SK-N-SH (cell line): ENCODE measurements around the gene KNOP1. TPM values are rescaled to one million over a fixed set of nuclear protein-coding genes. Genes with fewer than 3 reads are reported as not detected.

Experiments used
- CTCF ChIA-PET: fragments of 300-600, 350-600 bp; formaldehyde crosslinking; extraction: SDS; loops from one replicate; lab custom pipeline; 2021; lab: Yijun Ruan, JAX
- POLR2A ChIA-PET: fragments of 350-600 bp; sonication (Branson Sonifier 250); formaldehyde crosslinking; extraction: SDS; loops from one replicate; lab custom pipeline; 2020; ENCODE audit warnings: antibody characterized with exemption, inconsistent platforms; lab: Yijun Ruan, JAX
- DNase-seq: peaks from one replicate; pipeline ENCODE4 v3.0.0; 2012
- H2AFZ ChIP-seq: fragments of 200-600 bp; sonication (generic); 2 replicates; pipeline ENCODE4 v1.8.1; 2016; ENCODE audit warnings: antibody characterized with exemption, mild to moderate bottlenecking, low read depth
- H3F3A ChIP-seq: fragments of 200-600 bp; sonication (generic); replicated peaks from 2 replicates; pipeline ENCODE3; 2016; ENCODE audit warnings: antibody characterized with exemption, mild to moderate bottlenecking; ENCODE audit not compliant: insufficient read depth
- H3K27ac ChIP-seq, 2 experiments: fragments of 200-500 bp in 1 of 2; fragments of 200-600 bp in 1 of 2; sonication (Bioruptor generic) in 1 of 2; sonication (generic), shearing (Covaris generic) in 1 of 2; 2 replicates each; pipeline versions ENCODE4 v1.5.1 to v1.6.1; 2014 to 2016; ENCODE audit warnings: low read depth in 2 of 2, inconsistent platforms in 1 of 2, low read length in 1 of 2, mild to moderate bottlenecking in 1 of 2, mixed read lengths in 1 of 2
- H3K27me3 ChIP-seq: fragments of 200-600 bp; sonication (generic), shearing (Covaris generic); 2 replicates; pipeline ENCODE4 v1.6.1; 2016; ENCODE audit warnings: mixed run types; ENCODE audit not compliant: insufficient read depth
- H3K36me3 ChIP-seq, 2 experiments: fragments of 200-500 bp in 1 of 2; fragments of 200-600 bp in 1 of 2; sonication (Bioruptor generic) in 1 of 2; sonication (generic) in 1 of 2; replicated peaks in 1 of 2; 2 replicates each; pipeline versions ENCODE3 to v1.5.1; 2014 to 2016; ENCODE audit warnings: low read length in 1 of 2, mild to moderate bottlenecking in 1 of 2; ENCODE audit not compliant: insufficient read depth in 2 of 2, control insufficient read depth in 1 of 2
- H3K4me1 ChIP-seq, 2 experiments: fragments of 200-500 bp in 1 of 2; fragments of 200-600 bp in 1 of 2; sonication (Bioruptor generic) in 1 of 2; sonication (generic), shearing (Covaris generic) in 1 of 2; 2 replicates each; pipeline versions ENCODE4 v1.5.1 to v1.6.1; 2014 to 2016; ENCODE audit warnings: low read depth in 1 of 2, low read length in 1 of 2, mixed run types in 1 of 2; ENCODE audit not compliant: insufficient read depth in 2 of 2, control insufficient read depth in 1 of 2
- H3K4me2 ChIP-seq: fragments of 200-600 bp; sonication (generic), shearing (Covaris generic); 2 replicates; pipeline ENCODE4 v1.6.1; 2017; ENCODE audit warnings: mixed run types
- H3K4me3 ChIP-seq, 2 experiments: fragments of 200-500 bp in 1 of 2; fragments of 200-600 bp in 1 of 2; sonication (Bioruptor generic) in 1 of 2; sonication (generic), shearing (Covaris generic) in 1 of 2; 2 replicates each; pipeline versions ENCODE4 v1.5.1 to v1.8.1; 2014 to 2016; ENCODE audit warnings: low read depth in 2 of 2, inconsistent platforms in 1 of 2, low read length in 1 of 2, mild to moderate bottlenecking in 1 of 2, mixed read lengths in 1 of 2, moderate library complexity in 1 of 2
- H3K79me2 ChIP-seq: fragments of 200-600 bp; sonication (generic); 2 replicates; pipeline ENCODE4 v1.8.1; 2017; ENCODE audit warnings: mild to moderate bottlenecking; ENCODE audit not compliant: insufficient read depth
- H3K9ac ChIP-seq: fragments of 200-600 bp; sonication (generic); 2 replicates; pipeline ENCODE4 v1.6.1; 2017; ENCODE audit warnings: mixed run types
- H3K9me2 ChIP-seq: fragments of 200-600 bp; sonication (generic); 2 replicates; pipeline ENCODE4 v1.6.1; 2017; ENCODE audit warnings: mixed run types
- H3K9me3 ChIP-seq: fragments of 200-600 bp; sonication (generic); 2 replicates; pipeline ENCODE4 v1.6.1; 2017; ENCODE audit warnings: mixed run types, mild to moderate bottlenecking, moderate library complexity
- H4K20me1 ChIP-seq: fragments of 200-600 bp; sonication (generic); 2 replicates; pipeline ENCODE4 v1.6.1; 2017; ENCODE audit warnings: mild to moderate bottlenecking, mixed run types; ENCODE audit not compliant: insufficient read depth
- ELF1 ChIP-seq: IDR thresholded peaks from 2 replicates; pipeline ENCODE4 v1.4.0; 2012
- EP300 ChIP-seq, 2 experiments: IDR thresholded peaks; 2 replicates each; pipeline versions ENCODE4 v1.4.0 to v1.6.1; 2012; ENCODE audit warnings: borderline replicate concordance in 1 of 2, low read depth in 1 of 2, low read length in 1 of 2
- EZH2phosphoT487 ChIP-seq: fragments of 200-600 bp; sonication (generic); IDR thresholded peaks from 2 replicates; pipeline ENCODE4 v1.6.1; 2017; ENCODE audit warnings: low read depth, mixed run types, mild to moderate bottlenecking, antibody characterized with exemption, moderate library complexity, borderline replicate concordance
- FOSL2 ChIP-seq: IDR thresholded peaks from 2 replicates; pipeline ENCODE4 v1.4.0; 2012; ENCODE audit warnings: low read depth, mild to moderate bottlenecking, moderate library complexity, borderline replicate concordance
- GABPA ChIP-seq: IDR thresholded peaks from 2 replicates; pipeline ENCODE4 v1.4.0; 2012; ENCODE audit warnings: low read depth, mild to moderate bottlenecking
- GATA2 ChIP-seq: sonication (generic); formaldehyde crosslinking; IDR thresholded peaks from 2 replicates; pipeline ENCODE4 v1.5.0; 2020; ENCODE audit warnings: mild to moderate bottlenecking, missing genetic modification reagents
- MEF2A ChIP-seq: IDR thresholded peaks from 2 replicates; pipeline ENCODE4 v1.4.0; 2012; ENCODE audit warnings: low read depth, borderline replicate concordance
- NFIC ChIP-seq: IDR thresholded peaks from 2 replicates; pipeline ENCODE4 v1.4.0; 2012; ENCODE audit warnings: borderline replicate concordance
- RCOR1 ChIP-seq: fragments of 150-350 bp; IDR thresholded peaks from 2 replicates; pipeline ENCODE4 v1.6.1; 2017; ENCODE audit warnings: antibody characterized with exemption, low read length
- REST ChIP-seq: IDR thresholded peaks from 2 replicates; pipeline ENCODE4 v1.6.1; 2012; ENCODE audit warnings: mild to moderate bottlenecking, low read depth, low read length, moderate library complexity
- RFX5 ChIP-seq: IDR thresholded peaks from 2 replicates; pipeline ENCODE4 v1.6.1; 2012; ENCODE audit warnings: mild to moderate bottlenecking, improper control_type of control experiment, low read length
- RXRA ChIP-seq: IDR thresholded peaks from 2 replicates; pipeline ENCODE4 v1.4.0; 2012; ENCODE audit warnings: low read depth, mild to moderate bottlenecking, borderline replicate concordance
- SIN3A ChIP-seq: IDR thresholded peaks from 2 replicates; pipeline ENCODE4 v1.6.1; 2012; ENCODE audit warnings: low read depth, mild to moderate bottlenecking, low read length, moderate library complexity, borderline replicate concordance
- TEAD4 ChIP-seq: IDR thresholded peaks from 2 replicates; pipeline ENCODE4 v1.4.0; 2012; ENCODE audit warnings: mild to moderate bottlenecking, borderline replicate concordance; ENCODE audit not compliant: insufficient read depth
- ZBTB33 ChIP-seq: IDR thresholded peaks from 2 replicates; pipeline ENCODE4 v1.4.0; 2012; ENCODE audit warnings: low read depth, borderline replicate concordance
- WGBS: methylation state at CpG from one replicate; pipeline ENCODE4 v1.1.6; 2017; ENCODE audit warnings: low lambda C conversion rate; 5-methylcytosine and 5-hydroxymethylcytosine counted together
- polyA plus RNA-seq, 3 experiments: library from polyadenylated mRNA; depleted of rRNA; stranded (reverse); fragments of >200 nt; gene quantifications; 2 replicates each; pipeline ENCODE4 v1.2.3, GENCODE V29; 2012
- TF ChIP-seq, protein P1 (sequence below): IDR thresholded peaks from 2 replicates; pipeline ENCODE4 v1.4.0; 2012; ENCODE audit warnings: low read depth, borderline replicate concordance

The KNOP1 gene
- polyA plus RNA-seq, 1 of the 3 experiments (the other 2 are of a cell fraction) = 13.2 TPM

- DNase-seq = no peak
- peaks cover 3% of the 10 kb centered on the region for H3F3A ChIP-seq
- ChIA-PET CTCF (no interaction called here), POLR2A (no interaction called here)
- no peak overlapping the region for H3K4me3 ChIP-seq
- no peaks in the 10 kb centered on the region for H3K27me3 ChIP-seq
- no peaks in the 10 kb centered on the region for H3K9me2 ChIP-seq
- H3K9ac ChIP-seq = no peak overlapping the region
- no peaks in the 10 kb centered on the region for H3K4me1 ChIP-seq
- no peak overlapping the region for H3K27ac ChIP-seq
- no peaks in the 10 kb centered on the region for H3K36me3 ChIP-seq
- H2AFZ ChIP-seq = no peak overlapping the region
- no peaks in the 10 kb centered on the region for H3K79me2 ChIP-seq
- H4K20me1 ChIP-seq = no peaks in the 10 kb centered on the region
- H3K9me3 ChIP-seq = no peaks in the 10 kb centered on the region
- 96% methylated on average over 7 of the region's 13 CpGs for WGBS
- TF ChIP-seq ZBTB33 (no peak), RFX5 (no peak), ELF1 (no peak), RXRA (no peak), EP300 (IDR thresholded peaks at IDR 0.05; ENCODE audit: borderline replicate concordance in 1 of 2, low read depth in 1 of 2, low read length in 1 of 2) (no peak), NFIC (no peak), FOSL2 (no peak), GABPA (no peak)
- TF ChIP-seq, protein P1, sequence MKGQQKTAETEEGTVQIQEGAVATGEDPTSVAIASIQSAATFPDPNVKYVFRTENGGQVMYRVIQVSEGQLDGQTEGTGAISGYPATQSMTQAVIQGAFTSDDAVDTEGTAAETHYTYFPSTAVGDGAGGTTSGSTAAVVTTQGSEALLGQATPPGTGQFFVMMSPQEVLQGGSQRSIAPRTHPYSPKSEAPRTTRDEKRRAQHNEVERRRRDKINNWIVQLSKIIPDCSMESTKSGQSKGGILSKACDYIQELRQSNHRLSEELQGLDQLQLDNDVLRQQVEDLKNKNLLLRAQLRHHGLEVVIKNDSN = no peak
- no peak overlapping the region for H3K4me2 ChIP-seq
Observed at GRCh38 chr16:19767497-19767896, 49.5 kb upstream of the KNOP1 start.

DNA sequence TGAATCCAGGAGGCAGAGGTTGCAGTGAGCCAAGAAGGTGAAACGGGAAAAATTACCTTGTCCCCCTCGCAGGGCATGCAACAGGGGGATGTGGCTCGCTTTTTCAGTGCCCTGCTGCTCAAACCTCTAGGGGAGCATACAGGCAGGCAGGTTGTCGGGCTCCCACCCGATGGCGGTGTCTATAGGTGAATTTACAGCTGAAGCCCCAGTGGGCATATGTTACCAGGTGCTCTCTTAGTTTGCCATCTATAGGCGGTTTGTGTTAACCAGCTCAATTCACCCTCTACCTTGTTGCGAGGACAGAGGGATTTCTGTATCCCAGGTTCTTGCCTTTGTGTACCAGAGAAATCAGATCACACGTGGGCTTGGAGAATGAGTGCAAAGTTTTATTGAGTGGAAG is 49.0 kb upstream of the KNOP1 start:
- H3K4me1 ChIP-seq = no peaks in the 10 kb centered on the region
- H3K27ac ChIP-seq = no peak overlapping the region
- no peaks in the 10 kb centered on the region for H3K36me3 ChIP-seq
- H3K79me2 ChIP-seq = no peaks in the 10 kb centered on the region
- H2AFZ ChIP-seq = no peak overlapping the region
- WGBS = 92% methylated on average over 9 of the region's 9 CpGs
- H3K9ac ChIP-seq = no peak overlapping the region
- no peak for DNase-seq
- CTCF ChIA-PET = interaction anchor here (1.4 kb wide), 1 partner anchor 19 kb away, joined by 6 read pairs; no protein-coding TSS in a partner anchor
- no peaks in the 10 kb centered on the region for H3K9me2 ChIP-seq
- no peaks in the 10 kb centered on the region for H3K27me3 ChIP-seq
- TF ChIP-seq EZH2phosphoT487 (no peak), SIN3A (no peak), GABPA (no peak), TEAD4 (no peak), REST (no peak), ELF1 (no peak), RXRA (no peak), MEF2A (no peak), RCOR1 (no peak), GATA2 (CRISPR knock-in tag) (no peak)
- no peak overlapping the region for H3K4me3 ChIP-seq
- H3K9me3 ChIP-seq = no peaks in the 10 kb centered on the region
- POLR2A ChIA-PET = no interaction called here
- no peaks in the 10 kb centered on the region for H4K20me1 ChIP-seq
- no peak overlapping the region for H3K4me2 ChIP-seq
- H3F3A ChIP-seq = peaks cover 3% of the 10 kb centered on the region
